Measurements from ENCODE around the gene SSBP4.
A peak's percentile ranks its signal among the peaks of the same experiment; 100 is the strongest.

SSBP4 gene

GRCh38 chr19:18477974-18478373 is 58.8 kb downstream of the SSBP4 start:
- Histone ChIP-seq H4K20me1 (ENCODE audit: control insufficient read depth, insufficient read depth, low read depth, low read length) (peaks cover 12% of the 10 kb centered on the region; the same call in 1 of the 2 replicates), H3K79me2 (ENCODE audit: control insufficient read depth, low read length) (peaks cover 86% of the 10 kb centered on the region), H3K4me2 (ENCODE audit: low read length) (no peak overlapping the region), H3K27me3 (ENCODE audit: control insufficient read depth, low read length) (no peaks in the 10 kb centered on the region), H3K9me2 (replicated peaks; ENCODE audit: control insufficient read depth, low read length) (no peaks in the 10 kb centered on the region), H3F3A (ENCODE audit: control insufficient read depth, insufficient read depth) (no peaks in the 10 kb centered on the region), H3K4me1 (ENCODE audit: control insufficient read depth, low read length) (peaks cover 21% of the 10 kb centered on the region), H3K9me3 (ENCODE audit: control insufficient read depth, insufficient read depth, low read length) (no peaks in the 10 kb centered on the region), H3K27ac (ENCODE audit: low read depth, low read length) (no peak overlapping the region), H3K36me3 (ENCODE audit: control insufficient read depth, low read length) (no peaks in the 10 kb centered on the region), H3K4me3 (ENCODE audit: low read length) (no peak overlapping the region)
- TF ChIP-seq EZH2phosphoT487 (IDR thresholded peaks at IDR 0.05; ENCODE audit: borderline replicate concordance, low read length) = no peak
- TF ChIP-seq CTCF (IDR thresholded peaks at IDR 0.05; ENCODE audit: low read depth, low read length, poor library complexity, severe bottlenecking) = no peak

- Histone ChIP-seq H3K9me2 (replicated peaks; ENCODE audit: control insufficient read depth, low read length) (no peaks in the 10 kb centered on the region), H3K36me3 (ENCODE audit: control insufficient read depth, low read length) (no peaks in the 10 kb centered on the region), H3F3A (ENCODE audit: control insufficient read depth, insufficient read depth) (no peaks in the 10 kb centered on the region), H3K79me2 (ENCODE audit: control insufficient read depth, low read length) (peaks cover 91% of the 10 kb centered on the region), H4K20me1 (ENCODE audit: control insufficient read depth, insufficient read depth, low read depth, low read length) (peaks cover 12% of the 10 kb centered on the region; the same call in 1 of the 2 replicates), H3K4me1 (ENCODE audit: control insufficient read depth, low read length) (peaks cover 21% of the 10 kb centered on the region), H3K4me2 (ENCODE audit: low read length) (peak overlapping the region; percentile 51), H3K27me3 (ENCODE audit: control insufficient read depth, low read length) (no peaks in the 10 kb centered on the region), H3K4me3 (ENCODE audit: low read length) (peak overlapping the region; percentile 9; the same call in 1 of the 2 replicates), H3K27ac (ENCODE audit: low read depth, low read length) (peak overlapping the region; percentile 22; the same call in 1 of the 2 replicates), H3K9me3 (ENCODE audit: control insufficient read depth, insufficient read depth, low read length) (no peaks in the 10 kb centered on the region)
- TF ChIP-seq CTCF (IDR thresholded peaks at IDR 0.05; ENCODE audit: low read depth, low read length, poor library complexity, severe bottlenecking) (no peak), EZH2phosphoT487 (IDR thresholded peaks at IDR 0.05; ENCODE audit: borderline replicate concordance, low read length) (no peak)
These were observed 59.5 kb downstream of the SSBP4 start for GRCh38 chr19:18478545-18479311.

GRCh38 chr19:18480006-18480691 is 61.0 kb downstream of the SSBP4 start:
- no peak overlapping the region for H3K27ac ChIP-seq (ENCODE audit: low read depth, low read length)
- H3F3A ChIP-seq (ENCODE audit: control insufficient read depth, insufficient read depth) = no peaks in the 10 kb centered on the region
- TF ChIP-seq EZH2phosphoT487 (IDR thresholded peaks at IDR 0.05; ENCODE audit: borderline replicate concordance, low read length) = no peak
- H3K36me3 ChIP-seq (ENCODE audit: control insufficient read depth, low read length) = no peaks in the 10 kb centered on the region
- H3K4me1 ChIP-seq (ENCODE audit: control insufficient read depth, low read length) = peaks cover 28% of the 10 kb centered on the region
- H3K27me3 ChIP-seq (ENCODE audit: control insufficient read depth, low read length) = no peaks in the 10 kb centered on the region
- peaks cover 12% of the 10 kb centered on the region; the same call in 1 of the 2 replicates for H4K20me1 ChIP-seq (ENCODE audit: control insufficient read depth, insufficient read depth, low read depth, low read length)
- no peaks in the 10 kb centered on the region for H3K9me3 ChIP-seq (ENCODE audit: control insufficient read depth, insufficient read depth, low read length)
- no peak overlapping the region for H3K4me2 ChIP-seq (ENCODE audit: low read length)
- H3K9me2 ChIP-seq (replicated peaks; ENCODE audit: control insufficient read depth, low read length) = no peaks in the 10 kb centered on the region
- H3K4me3 ChIP-seq (ENCODE audit: low read length) = no peak overlapping the region
- H3K79me2 ChIP-seq (ENCODE audit: control insufficient read depth, low read length) = peaks cover 92% of the 10 kb centered on the region
